Neural progenitor cell (in vitro differentiated cells): ENCODE data around the gene ZNRD2. TPM values are rescaled to one million over a fixed set of nuclear protein-coding genes. Genes with fewer than 3 reads are reported as not detected.

Experiments used
- DNase-seq: peaks from one replicate; pipeline ENCODE4 v3.0.0-alpha.2; 2016; ENCODE audit warnings: low spot score
- H2AFZ ChIP-seq: fragments of 200-600 bp; sonication (generic); replicated peaks from 2 replicates; pipeline ENCODE4 v1.6.1; 2016; ENCODE audit warnings: antibody characterized with exemption
- H3F3A ChIP-seq: fragments of 200-600 bp; sonication (generic); 2 replicates; pipeline ENCODE4 v1.6.1; 2016; ENCODE audit warnings: antibody characterized with exemption, low read depth
- H3K27ac ChIP-seq: fragments of 200-600 bp; sonication (generic); 2 replicates; pipeline ENCODE4 v1.5.1; 2016; ENCODE audit warnings: mild to moderate bottlenecking
- H3K27me3 ChIP-seq: fragments of 200-600 bp; sonication (generic); 2 replicates; pipeline ENCODE4 v1.6.1; 2016; ENCODE audit warnings: mild to moderate bottlenecking, moderate library complexity
- H3K36me3 ChIP-seq: fragments of 200-600 bp; sonication (generic); 2 replicates; pipeline ENCODE4 v1.5.1; 2016
- H3K4me1 ChIP-seq: fragments of 200-600 bp; sonication (generic); 2 replicates; pipeline ENCODE4 v1.6.1; 2016; ENCODE audit warnings: mixed run types
- H3K4me2 ChIP-seq: fragments of 200-600 bp; sonication (generic); 2 replicates; pipeline ENCODE4 v1.6.1; 2016
- H3K4me3 ChIP-seq: fragments of 200-600 bp; sonication (generic); 2 replicates; pipeline ENCODE4 v1.5.1; 2016
- H3K79me2 ChIP-seq: fragments of 200-600 bp; sonication (generic); 2 replicates; pipeline ENCODE4 v1.6.1; 2016; ENCODE audit warnings: low read depth
- H3K9ac ChIP-seq: fragments of 200-600 bp; sonication (generic); 2 replicates; pipeline ENCODE4 v1.6.1; 2016
- H3K9me3 ChIP-seq: fragments of 200-600 bp; sonication (generic); 2 replicates; pipeline ENCODE4 v1.5.1; 2016; ENCODE audit warnings: low read depth
- H4K20me1 ChIP-seq: fragments of 200-600 bp; sonication (generic); 2 replicates; pipeline ENCODE4 v1.6.1; 2016; ENCODE audit warnings: low read depth
- H3K27ac Mint-ChIP-seq: 3 replicates; pipeline ENCODE4 v1.8.0; 2021; ENCODE audit warnings: mixed read lengths
- H3K27me3 Mint-ChIP-seq: 2 replicates; pipeline ENCODE4 v1.8.0; 2022; ENCODE audit warnings: low read depth, mild to moderate bottlenecking, inconsistent platforms, moderate library complexity, mixed read lengths; ENCODE audit not compliant: insufficient read depth
- H3K36me3 Mint-ChIP-seq: 3 replicates; pipeline ENCODE4 v1.8.0; 2021; ENCODE audit warnings: mixed read lengths
- H3K4me1 Mint-ChIP-seq: 3 replicates; pipeline ENCODE4 v1.8.0; 2021; ENCODE audit warnings: mixed read lengths
- H3K4me3 Mint-ChIP-seq: 3 replicates; pipeline ENCODE4 v1.8.0; 2021; ENCODE audit warnings: mild to moderate bottlenecking, moderate library complexity, mixed read lengths
- H3K9me3 Mint-ChIP-seq: 3 replicates; pipeline ENCODE4 v1.8.0; 2020; ENCODE audit warnings: mixed read lengths
- EZH2 ChIP-seq: fragments of 200-600 bp; sonication (generic); IDR thresholded peaks from 2 replicates; pipeline ENCODE4 v1.6.1; 2017; ENCODE audit warnings: antibody characterized with exemption, mild to moderate bottlenecking, moderate library complexity
- EZH2phosphoT487 ChIP-seq: fragments of 200-600 bp; sonication (generic); IDR thresholded peaks from 2 replicates; pipeline ENCODE4 v1.6.1; 2017; ENCODE audit warnings: antibody characterized with exemption
- total RNA-seq: library from RNA; depleted of rRNA; stranded (reverse); fragments of >200 nt; gene quantifications from 2 replicates; pipeline ENCODE4 v1.2.3, GENCODE V29; 2015; ENCODE audit warnings: low replicate concordance
- TF ChIP-seq, protein P1 (sequence below): fragments of 200-600 bp; sonication (generic); IDR thresholded peaks from 2 replicates; pipeline ENCODE4 v1.5.1; 2017; ENCODE audit warnings: antibody characterized with exemption, mild to moderate bottlenecking

The ZNRD2 gene
- total RNA-seq, 1 donor from 2014 or later = 15.5 TPM

DNA sequence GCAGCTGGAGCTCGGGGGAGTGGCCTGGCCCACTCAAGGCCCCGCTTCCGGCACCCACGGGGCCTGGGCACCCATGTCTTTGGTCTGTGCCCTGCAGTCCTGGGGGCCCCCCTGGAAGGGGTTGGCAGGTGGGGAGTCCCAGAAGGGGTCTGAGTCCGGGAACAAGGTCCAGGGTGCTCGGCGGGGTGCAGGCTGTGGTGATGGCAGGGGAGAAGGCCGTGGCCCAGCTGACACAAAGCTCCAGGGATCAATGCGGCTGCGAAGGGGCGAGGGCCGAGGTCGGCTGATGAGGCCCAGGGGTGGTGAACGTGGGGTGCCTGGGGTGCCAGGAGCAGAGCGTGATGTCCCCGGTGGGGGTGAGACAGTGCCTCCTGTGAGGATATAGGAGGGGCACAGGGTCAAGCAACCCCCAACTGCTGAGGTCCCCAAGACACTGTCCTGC is 28.0 kb downstream of the ZNRD2 start:
- no peak for TF ChIP-seq EZH2phosphoT487
- TF ChIP-seq, protein P1, sequence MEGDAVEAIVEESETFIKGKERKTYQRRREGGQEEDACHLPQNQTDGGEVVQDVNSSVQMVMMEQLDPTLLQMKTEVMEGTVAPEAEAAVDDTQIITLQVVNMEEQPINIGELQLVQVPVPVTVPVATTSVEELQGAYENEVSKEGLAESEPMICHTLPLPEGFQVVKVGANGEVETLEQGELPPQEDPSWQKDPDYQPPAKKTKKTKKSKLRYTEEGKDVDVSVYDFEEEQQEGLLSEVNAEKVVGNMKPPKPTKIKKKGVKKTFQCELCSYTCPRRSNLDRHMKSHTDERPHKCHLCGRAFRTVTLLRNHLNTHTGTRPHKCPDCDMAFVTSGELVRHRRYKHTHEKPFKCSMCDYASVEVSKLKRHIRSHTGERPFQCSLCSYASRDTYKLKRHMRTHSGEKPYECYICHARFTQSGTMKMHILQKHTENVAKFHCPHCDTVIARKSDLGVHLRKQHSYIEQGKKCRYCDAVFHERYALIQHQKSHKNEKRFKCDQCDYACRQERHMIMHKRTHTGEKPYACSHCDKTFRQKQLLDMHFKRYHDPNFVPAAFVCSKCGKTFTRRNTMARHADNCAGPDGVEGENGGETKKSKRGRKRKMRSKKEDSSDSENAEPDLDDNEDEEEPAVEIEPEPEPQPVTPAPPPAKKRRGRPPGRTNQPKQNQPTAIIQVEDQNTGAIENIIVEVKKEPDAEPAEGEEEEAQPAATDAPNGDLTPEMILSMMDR = no peak
- TF ChIP-seq EZH2 = no peak
- Histone ChIP-seq H3K4me2 (no peak overlapping the region), H3K9me3 (no peaks in the 10 kb centered on the region), H3F3A (peaks cover 4% of the 10 kb centered on the region), H3K36me3 (no peaks in the 10 kb centered on the region), H3K4me3 (no peak overlapping the region), H3K27ac (no peak overlapping the region), H3K27me3 (peaks cover 11% of the 10 kb centered on the region), H2AFZ (no peak overlapping the region), H3K79me2 (no peaks in the 10 kb centered on the region), H4K20me1 (no peaks in the 10 kb centered on the region), H3K9ac (no peak overlapping the region), H3K4me1 (no peaks in the 10 kb centered on the region)
- H3K9me3 Mint-ChIP-seq = no peaks in the 10 kb centered on the region
- H3K4me1 Mint-ChIP-seq = no peaks in the 10 kb centered on the region
- peaks cover 15% of the 10 kb centered on the region for H3K27me3 Mint-ChIP-seq
- peaks cover 8% of the 10 kb centered on the region for H3K36me3 Mint-ChIP-seq
- DNase-seq = no peak
- no peak overlapping the region for H3K4me3 Mint-ChIP-seq
- H3K27ac Mint-ChIP-seq = no peak overlapping the region

DNA sequence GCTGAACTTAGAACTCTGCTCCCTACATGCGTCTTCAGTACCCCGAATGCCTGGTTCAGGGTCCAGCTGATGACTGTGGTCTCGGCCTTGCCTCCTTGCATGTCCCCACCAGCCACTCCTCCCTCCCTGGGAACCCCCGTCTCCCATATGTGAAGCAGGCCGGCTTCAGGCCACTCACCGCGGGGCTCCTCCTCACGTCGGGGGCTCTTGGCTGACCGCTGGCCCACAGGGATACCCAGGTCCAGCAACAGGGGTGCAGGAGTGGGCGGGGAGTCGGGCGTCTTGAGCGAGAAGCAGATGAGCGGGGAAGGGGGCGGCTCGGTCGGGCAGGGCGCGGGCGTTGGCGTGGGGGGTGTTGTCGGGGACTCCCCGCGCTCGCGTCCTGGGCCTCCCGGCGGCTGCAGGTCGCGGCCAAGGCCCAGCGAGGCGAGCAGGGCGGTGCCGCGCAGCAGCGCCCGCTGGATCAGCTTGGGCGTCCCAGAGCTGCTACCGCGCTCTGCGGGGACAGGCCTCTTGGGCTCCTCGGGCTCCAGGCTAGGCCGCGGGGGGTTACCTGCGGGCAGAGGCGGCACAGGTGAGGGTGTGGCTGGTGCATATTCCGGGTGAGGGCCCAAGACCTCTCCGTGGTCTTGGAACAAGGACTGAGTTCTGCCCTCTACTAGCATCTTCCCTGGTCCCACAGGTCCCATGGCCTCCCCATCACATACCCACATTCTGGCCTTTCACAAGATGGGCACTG is 29.1 kb downstream of the ZNRD2 start:
- Histone ChIP-seq H3K27me3 (peaks cover under 1% of the 10 kb centered on the region), H3F3A (no peaks in the 10 kb centered on the region), H4K20me1 (no peaks in the 10 kb centered on the region), H3K4me2 (no peak overlapping the region), H3K27ac (no peak overlapping the region), H3K4me1 (no peaks in the 10 kb centered on the region), H2AFZ (no peak overlapping the region), H3K4me3 (no peak overlapping the region), H3K9me3 (no peaks in the 10 kb centered on the region), H3K79me2 (no peaks in the 10 kb centered on the region), H3K9ac (no peak overlapping the region), H3K36me3 (no peaks in the 10 kb centered on the region)
- no peaks in the 10 kb centered on the region for H3K4me1 Mint-ChIP-seq
- no peak overlapping the region for H3K4me3 Mint-ChIP-seq
- peaks cover 11% of the 10 kb centered on the region for H3K36me3 Mint-ChIP-seq
- no peaks in the 10 kb centered on the region for H3K9me3 Mint-ChIP-seq
- no peak overlapping the region for H3K27ac Mint-ChIP-seq
- no peak for DNase-seq
- TF ChIP-seq, protein P1 = no peak
- TF ChIP-seq EZH2 (no peak), EZH2phosphoT487 (no peak)
- peaks cover 3% of the 10 kb centered on the region for H3K27me3 Mint-ChIP-seq

DNA sequence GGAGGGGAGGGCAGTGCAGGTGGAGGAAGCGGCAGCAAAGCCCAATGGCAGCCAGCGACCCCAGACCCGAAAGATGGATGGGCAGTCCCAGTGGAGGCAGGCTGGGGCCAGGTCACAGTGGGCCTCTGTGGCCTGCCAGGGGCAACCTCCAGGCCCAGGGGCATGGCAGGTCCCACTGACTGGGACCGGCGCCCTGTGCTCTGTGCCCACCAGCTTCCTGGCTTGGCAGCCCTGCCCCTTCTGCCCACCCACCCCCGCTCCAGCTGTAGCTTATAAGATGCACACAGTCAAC is 29.6 kb downstream of the ZNRD2 start:
- H3K27ac ChIP-seq = no peak overlapping the region
- H3K4me3 ChIP-seq = no peak overlapping the region
- Mint-ChIP-seq H3K4me3 (no peak overlapping the region), H3K36me3 (peaks cover 11% of the 10 kb centered on the region), H3K9me3 (no peaks in the 10 kb centered on the region), H3K27ac (no peak overlapping the region), H3K4me1 (no peaks in the 10 kb centered on the region), H3K27me3 (peaks cover 3% of the 10 kb centered on the region)
- no peaks in the 10 kb centered on the region for H3K79me2 ChIP-seq
- H3K4me1 ChIP-seq = no peaks in the 10 kb centered on the region
- H3K9me3 ChIP-seq = no peaks in the 10 kb centered on the region
- H3K4me2 ChIP-seq = no peak overlapping the region
- no peak overlapping the region for H3K9ac ChIP-seq
- H4K20me1 ChIP-seq = no peaks in the 10 kb centered on the region
- no peaks in the 10 kb centered on the region for H3K36me3 ChIP-seq
- no peaks in the 10 kb centered on the region for H3F3A ChIP-seq
- H3K27me3 ChIP-seq = no peaks in the 10 kb centered on the region
- TF ChIP-seq, protein P1 = no peak
- no peak for TF ChIP-seq EZH2phosphoT487
- TF ChIP-seq EZH2 = no peak
- no peak overlapping the region for H2AFZ ChIP-seq
- no peak for DNase-seq
